HG03139 (cell line): ENCODE data around the gene NEK6.
A peak's percentile ranks its signal among the peaks of the same experiment; 100 is the strongest.

Experiments used
- ATAC-seq: cut with Tn5 transposase; IDR thresholded peaks from one replicate; pipeline ENCODE4 v1.9.1; 2021; ENCODE audit not compliant: unreplicated experiment

Gene NEK6

DNA sequence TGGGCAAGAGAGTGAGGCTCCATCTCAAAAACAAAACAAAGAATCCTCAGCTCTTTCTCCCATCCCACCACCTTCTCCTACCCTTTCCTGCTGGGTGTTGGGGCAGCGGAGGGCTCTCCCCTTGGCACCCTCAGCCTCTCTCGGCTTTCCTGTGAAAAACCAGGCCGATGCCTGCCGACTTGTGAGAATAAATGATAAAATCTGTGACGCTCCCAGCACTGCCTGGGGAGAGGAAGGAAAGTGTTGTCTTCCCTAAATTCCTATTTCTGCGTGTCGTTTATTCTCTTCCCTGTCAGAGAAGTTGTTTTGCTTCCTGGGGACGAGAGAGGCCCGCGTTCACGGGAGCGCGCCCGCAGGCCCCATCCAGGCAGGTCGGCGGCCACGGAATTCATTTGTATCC is 19.7 kb downstream of the NEK6 start:
- ATAC-seq, result no peak

DNA sequence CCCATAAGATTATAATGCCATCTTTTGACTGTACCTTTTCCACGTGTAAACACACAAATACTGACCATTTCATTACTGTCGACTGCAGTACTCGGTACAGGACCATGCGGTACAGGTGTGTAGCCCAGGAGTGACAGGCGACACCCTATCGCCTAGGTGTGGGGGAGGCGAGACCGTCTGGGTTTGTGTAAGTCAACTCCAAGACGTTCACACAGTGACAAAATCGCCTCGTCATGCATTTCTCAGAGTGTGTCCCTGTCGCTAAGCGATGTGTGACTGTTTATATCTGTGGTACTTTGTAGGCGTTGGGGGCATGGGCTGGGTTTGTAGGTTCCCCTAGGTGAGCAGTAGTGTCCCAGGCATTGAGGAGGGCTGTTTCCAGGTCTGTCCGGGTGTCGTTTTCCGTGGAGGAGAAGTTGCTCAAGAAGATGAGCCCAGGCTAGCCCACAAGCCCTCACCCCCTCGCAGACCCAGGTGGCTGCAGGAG is 20.3 kb downstream of the NEK6 start:
- no peak for ATAC-seq

DNA sequence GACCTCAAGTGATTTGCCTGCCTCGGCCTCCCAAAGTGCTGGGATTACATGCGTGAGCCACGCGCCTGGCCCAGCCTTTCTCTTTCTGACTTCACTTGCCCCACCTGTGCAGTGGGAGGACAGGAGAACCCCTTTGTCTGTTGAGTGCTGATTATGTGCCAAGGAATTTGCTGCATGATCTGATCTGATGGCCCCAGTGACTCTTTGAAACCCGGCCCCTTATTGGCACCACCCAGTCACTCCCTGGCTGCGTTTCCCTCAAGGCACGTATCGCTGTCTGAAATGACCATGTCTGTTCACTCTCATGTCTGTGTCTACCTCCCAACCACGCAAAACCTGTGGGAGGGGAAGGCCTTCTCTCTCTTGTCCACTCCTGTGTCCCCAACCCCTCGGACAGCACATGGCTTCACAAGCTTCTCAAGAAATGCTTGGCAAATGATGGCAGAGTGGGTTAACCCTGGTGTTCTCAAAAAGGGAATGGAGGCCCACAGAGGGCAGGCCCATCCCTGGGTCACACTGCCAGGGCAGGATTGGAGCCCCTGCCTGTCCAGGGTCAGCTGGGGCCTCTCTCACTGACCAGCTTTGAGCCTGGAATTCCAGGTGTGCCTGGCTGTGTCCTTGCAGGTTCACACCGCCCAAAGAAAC is 21.9 kb downstream of the NEK6 start:
- no peak for ATAC-seq

DNA sequence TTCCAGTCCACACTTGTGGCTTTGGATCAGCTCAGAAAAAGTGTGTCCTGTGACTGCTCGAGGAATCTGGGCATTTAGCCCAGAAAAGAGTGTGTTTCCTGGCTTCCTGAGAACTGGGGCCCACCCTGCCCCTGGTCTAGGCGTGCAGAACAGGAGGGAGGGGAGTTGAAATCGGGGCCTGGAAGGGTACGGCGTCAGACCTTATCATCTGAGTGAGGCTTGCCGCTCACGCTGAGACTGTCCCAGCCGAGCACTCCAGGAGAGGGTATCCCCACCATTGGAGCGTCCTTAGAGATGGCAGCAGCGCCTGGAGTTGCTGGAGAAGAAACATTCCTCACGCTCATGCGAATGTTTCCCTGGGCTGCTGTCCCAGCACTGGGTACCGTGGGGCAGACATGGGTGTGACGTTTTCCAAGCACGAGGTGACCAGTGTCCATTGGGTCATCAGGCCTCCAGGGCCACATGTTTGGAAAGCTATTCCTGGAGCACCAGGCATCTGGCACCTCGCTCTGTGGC is 22.5 kb downstream of the NEK6 start:
- no peak for ATAC-seq

DNA sequence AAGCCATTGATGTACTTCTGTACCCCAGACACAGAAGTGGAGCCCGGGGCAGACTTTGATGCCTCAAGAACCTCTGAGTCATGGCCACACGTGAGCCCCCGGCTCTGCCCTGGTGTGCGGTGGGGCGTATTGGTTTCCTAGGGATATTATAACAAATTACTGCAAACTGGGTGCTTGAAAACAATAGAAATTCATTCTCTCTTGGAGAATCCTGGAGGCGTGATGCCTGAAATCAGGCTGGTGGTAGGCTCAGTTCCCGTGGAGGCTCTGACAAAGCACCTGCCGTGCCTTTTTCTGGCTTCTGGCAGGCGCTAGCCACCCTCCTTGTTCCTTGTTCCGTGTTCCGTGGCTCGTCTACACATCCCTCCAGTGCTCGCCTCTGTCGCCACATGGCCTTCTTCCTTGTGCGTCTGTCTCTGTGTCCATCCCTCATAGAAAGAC is 24.2 kb downstream of the NEK6 start:
- no peak for ATAC-seq

DNA sequence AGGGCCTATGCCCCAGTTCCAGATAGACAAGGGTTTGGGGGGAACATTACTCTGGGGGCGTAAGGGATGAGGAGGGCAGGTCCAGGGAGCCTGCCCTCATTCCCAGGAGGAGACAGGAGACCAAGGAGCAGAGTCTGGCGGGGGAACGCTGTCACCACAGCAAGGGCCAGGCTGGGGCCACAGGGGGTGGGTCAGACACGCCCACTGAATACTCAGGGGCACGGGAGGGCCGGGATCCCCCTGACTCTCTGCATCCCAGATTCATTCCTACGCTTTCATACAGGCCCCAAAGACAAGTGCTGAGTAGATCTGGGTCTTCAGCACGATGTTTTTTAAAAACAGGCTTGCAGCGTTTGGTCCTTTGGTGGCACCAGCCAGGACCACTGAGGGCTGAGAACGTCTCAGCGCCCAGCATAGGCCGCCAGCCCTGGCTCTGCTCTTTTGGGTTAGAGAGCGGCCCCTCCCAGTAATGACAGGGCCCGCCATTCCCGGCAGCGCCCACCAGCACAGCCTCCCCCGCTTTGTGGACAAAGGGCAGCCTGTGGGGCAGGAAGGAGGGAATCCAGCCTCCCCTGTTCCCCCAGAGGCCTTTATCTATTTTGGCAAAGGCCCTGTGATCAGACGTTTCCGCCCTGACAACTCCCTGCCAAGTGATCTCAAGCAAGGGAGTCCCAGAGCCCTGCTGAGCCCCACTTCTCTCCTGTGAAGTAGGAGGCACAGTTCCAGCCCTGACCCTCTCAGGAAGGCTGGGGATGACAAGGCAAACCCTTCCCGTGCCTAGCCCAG is 24.9 kb downstream of the NEK6 start:
- no peak for ATAC-seq

DNA sequence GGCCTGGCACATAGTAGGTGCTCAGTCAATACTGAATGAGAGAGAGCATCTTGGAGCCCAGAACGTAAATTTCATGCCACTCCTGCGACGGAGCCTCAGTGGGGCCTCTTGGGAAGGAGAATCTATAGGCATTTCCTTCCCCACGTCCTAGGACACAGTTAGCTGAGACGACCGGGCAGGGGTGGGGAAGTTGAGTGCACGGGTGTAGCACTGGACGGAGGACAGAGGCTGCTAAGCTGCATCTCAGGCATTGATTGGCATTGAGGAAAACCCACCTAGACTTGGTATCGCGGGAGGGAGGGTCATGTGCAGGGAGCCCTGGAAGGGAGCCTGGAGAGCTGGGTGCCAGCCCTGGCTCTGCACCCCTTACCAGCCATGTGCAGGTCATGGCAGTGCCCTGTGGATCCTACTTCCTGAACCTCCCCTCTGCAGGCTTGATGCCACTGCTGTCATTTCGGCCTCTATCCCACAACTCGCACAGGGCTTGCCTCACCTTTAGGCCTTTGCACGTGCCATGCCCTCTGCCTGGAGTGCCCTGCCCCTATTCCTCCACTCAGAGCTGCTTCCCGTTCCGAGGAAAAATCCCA is 25.6 kb downstream of the NEK6 start:
- no peak for ATAC-seq

DNA sequence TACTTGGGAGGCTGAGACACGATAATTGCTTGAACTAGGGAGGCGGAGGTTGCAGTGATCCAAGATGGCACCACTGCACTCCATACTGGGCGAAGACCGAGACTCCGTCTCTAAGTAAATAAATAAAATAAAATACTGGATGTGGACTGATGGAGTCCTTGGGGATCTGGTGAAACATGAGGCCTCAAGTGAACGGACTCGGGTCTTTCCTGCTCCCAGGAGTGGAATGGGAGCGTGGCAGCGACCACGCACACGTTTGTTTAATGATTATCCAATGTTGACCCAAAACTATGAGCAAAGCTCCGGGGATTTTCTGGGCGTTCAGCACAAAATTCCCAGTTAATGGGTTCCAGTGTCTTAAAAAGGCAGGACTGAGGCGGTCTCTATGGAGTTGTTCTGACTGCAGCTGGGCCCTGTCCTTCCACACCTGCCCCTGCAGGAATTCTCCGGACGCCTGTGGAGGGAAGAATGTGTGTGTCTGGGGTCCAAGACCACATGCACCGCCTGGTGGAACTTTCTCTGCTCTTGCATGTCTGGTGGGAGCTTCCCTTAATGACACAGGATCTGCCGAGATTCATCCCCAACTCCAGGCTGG is 26.6 kb downstream of the NEK6 start:
- ATAC-seq, result no peak

DNA sequence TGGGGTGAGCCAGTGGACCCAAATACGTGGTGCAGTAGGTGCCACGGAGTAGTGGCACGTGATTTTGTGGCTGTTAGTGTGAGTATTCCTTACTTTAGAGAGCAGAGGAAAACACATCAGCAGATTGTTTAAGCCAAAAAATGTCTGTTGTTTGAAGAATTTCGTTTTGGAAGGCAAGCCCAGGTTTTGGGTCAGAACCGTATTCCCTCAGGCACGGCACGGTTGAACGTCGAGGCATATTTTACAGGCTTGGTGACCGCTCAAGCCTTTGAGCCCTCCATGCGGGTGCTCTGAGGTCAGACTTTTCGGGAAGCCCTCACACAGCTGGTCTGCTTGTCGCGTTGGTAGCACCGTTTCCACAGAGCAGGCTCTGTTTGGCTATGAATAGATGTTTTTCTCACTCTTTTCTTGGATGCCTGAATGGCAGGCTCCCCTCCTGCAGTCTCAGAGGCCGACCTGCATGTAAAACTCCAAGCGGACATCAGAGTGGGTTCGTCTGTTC is 27.2 kb downstream of the NEK6 start:
- no peak for ATAC-seq

DNA sequence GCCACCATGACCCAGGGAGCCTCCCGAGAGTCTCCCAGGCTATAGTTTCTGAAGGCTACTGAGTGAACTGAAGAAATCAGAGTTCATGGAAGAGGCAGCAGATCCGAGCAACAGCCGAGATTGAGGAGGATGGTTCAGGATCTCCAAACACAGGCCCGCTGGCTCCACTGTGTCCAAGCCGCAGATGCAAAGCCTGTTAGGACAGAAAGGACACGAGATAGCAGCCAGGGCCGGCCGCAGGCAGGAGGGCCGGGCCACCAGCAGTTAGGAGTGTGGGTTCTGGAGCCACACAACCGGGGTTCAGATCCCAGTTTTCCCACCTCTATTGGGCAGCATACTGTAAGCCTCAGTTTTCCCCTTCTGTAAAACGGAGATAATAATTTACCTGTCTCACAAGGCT is 27.7 kb downstream of the NEK6 start:
- ATAC-seq, result no peak

DNA sequence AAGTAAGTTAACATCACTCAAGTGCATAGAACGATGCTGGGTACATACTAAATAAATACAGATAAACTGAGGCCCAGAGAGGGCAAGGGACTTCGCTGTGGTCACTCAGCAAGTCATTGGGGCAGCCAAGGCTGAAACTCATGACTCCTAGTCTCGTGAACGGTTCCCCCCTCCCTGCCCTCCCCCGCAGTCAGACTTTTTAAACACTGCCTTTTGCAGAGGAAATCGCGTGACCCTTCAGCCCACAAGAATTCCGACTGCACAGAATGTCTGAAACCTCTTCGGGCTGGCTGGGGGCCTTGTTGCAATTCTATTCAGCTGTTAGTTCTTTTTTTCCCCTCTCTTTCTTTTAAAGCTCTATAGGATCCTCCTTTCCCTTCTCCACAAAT is 28.1 kb downstream of the NEK6 start:
- no peak for ATAC-seq

DNA sequence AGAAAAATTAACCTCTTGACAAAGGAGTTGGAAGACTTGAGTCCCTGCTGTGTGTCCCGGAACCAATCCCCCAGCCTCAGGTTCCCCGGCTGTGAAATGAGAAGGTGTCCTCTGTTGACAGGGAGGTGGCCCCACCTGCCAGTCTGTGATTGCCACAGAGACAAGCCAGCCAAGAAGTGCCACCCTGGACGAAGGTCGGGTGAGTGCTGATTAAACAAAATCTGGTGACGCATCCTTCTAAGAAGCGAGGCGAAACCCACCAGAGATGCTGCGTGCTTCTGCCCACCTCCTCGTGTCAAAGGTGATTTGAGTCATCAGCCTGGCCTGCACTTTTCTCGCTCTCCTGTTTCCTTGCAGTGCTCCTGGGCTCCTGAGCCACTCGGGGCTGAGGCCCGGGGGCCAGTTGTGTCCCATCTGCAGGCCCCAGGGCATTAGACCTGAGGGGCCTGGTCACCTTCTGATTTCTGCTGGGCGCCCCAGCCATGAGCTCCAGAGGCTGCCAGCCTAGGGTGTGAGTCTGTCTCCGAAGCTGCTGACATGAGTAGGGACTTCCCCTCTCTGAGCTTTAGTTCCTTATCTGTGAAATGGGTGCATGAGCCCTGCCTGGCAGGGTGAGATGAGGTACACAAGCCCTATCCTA is 28.7 kb downstream of the NEK6 start:
- no peak for ATAC-seq

DNA sequence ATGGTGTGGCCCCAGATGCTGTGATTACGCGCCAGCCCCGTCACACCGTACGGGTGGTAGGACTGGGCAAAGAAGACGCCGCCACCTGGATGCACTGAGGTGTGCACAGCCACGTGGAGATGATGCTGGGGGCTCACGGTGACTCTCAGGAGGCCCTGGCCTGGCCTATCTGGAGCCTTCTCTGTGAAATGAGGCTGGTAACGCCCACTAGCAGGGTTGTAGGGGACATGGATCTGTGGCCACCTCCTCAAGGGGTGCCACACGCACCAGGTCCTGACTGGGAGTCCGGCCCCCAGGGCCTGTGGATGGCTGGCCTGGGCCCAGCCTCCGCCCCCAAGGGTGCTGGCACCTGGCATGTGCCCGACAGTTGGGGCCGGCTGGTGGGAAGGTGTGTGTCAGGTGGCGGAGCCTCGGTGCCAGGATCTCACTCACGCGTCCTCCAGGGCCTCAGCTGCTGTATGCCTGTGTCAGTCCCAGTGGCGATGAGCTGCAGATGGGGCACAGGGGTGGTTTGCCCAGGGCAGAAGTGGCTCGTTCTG is 32.4 kb downstream of the NEK6 start:
- ATAC-seq, result no peak

DNA sequence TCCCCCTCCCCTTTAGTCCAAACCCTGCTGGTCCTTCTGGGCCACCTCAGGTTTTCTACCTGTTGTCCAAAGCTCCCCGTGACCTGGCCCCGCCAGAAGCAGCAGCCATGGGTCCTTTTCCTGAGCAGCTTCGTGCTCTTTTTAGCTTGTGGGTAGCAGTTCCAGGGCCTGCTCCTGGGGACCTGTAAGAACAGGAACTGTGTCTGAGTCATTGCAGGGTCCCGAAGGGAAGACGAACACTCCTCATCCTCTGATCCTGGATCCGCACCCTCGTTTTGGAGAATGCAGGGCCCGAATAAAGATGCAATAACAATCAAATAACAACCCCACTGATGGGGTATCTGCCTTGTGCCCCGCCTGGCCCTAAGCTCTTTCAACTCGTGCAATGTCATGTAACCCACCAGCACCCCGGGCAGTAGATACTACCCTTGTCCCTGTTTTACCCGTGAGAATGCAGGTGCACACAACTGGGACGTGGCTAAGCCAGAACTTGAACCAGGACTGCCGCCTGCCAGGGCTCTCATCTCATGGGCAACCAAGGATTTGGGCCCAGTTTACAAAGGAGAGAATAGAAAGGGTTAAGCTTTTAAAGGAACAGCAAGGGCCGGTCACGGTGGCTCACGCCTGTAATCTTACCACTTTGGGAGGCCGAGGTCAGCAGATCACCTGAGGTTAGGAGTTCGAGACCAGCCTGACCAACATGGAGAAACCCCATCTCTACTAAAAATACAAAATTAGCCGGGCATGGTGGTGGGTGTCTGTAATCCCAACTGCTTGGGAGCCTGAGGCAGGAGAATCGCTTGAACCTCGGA is 33.2 kb downstream of the NEK6 start:
- no peak for ATAC-seq

DNA sequence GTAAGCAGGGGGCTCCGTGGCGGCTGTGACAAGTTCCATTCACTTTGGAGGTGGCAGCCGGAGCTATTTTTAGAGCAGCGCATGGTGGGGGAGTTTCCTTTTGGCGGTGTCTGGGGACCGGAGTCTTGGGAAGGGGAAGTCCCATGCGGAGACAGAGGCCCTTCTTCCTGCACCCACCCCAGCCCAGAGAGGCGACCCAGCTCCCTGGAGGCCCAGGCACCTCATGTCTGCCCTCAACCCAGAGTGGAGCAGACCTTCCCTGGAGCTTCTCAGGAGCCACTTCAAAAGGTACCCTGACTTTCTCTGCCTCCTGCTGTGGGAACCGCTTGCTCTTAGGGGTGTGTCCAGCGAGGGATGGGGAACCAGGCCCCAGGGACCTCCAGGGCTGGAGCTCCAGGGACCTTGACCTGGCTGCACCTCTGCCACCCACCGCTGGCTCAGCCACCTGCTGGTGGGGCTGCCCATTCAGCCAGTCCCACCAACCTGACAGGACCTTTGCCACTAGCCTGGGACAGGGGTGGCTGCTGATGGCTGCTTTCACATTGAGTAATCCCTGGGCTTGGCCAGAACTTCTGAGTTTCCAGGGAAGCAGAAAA is 34.1 kb downstream of the NEK6 start:
- ATAC-seq, result peak; percentile 43

DNA sequence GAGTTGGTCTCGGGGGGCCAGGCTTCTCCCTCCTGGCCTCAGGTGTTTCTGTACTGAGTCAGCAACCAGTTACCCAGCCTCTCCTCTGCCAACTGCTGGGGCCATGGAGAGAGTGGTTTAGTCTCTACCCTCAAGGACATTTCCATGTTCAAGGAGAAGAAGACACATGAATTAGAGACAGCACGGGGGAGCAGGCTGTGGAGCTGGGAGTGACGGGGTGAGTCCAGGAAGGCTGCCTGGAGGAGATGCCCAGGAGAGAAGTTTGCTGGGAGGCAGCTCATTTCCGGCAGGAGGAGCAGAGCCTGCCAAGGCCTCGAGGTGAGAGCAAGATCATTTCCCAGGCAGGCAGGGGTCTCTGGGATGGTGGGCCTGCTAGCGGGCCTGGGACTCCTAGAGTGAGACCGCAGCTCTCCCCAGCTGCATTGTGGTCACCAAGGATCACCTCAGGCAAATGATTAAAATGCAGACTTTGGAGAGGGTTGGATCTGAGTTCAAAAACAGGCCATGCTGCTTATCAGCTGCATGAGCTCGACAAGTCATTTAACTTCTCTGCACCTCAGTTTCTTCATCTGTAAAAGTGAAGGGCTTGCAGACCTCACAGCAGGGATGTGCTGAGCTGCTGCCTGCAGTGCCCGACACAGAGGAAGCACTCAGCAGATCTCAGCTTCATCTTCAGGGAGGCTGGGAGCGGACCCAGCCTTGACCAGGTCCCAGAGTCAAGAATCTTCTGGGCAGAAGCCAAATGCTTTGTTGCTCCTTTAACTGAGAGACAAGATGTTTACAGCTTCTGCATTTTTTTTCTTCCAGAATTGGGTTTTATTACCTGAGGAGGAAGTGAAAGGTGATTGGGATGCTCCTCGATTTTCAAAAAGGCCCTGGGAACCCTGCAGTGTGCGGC is 35.2 kb downstream of the NEK6 start:
- ATAC-seq, result no peak

DNA sequence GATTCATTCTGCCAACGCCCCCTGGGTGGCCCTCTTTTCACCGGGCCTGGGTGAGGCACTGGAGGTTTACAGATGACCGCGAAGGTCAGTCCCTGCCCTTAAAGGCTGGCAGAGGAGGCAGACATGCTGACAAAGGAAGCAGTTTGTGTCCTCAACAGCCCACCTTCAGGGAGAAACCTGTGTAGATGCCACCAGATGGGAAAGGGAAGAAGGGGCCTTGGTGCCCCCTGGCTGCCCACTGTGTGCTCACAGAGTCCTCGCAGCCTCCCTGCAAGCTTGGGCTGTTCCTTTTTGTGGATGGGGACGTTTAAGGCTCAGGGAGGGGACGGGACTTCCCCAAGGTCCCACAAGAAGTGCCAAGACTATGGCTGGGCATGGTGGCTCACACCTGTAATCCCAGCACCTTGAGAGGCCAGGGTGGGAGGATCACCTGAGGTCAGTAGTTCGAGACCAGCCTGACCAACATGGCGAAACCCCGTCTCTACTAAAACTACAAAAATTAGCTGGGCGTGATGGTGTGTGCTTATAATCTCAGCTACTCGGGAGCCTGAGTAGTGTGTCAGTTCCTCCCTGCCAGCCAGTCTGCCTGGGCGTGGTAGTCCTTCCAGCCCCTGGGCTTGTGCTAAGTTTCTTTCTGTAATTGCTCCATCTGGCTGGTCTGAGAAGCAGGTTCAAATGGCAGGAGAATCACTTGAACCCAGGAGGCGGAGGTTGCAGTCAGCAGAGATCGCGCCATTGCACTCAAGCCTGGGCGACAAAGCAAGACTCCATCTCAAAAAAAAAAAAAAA is 36.2 kb downstream of the NEK6 start:
- ATAC-seq, result no peak
